G401.6 (cell line): ENCODE results near the gene ETAA1.

ENCODE experiments used
- FAIRE-seq: peaks from 2 replicates; lab custom pipeline; 2012; peaks lifted over from hg19 to GRCh38; lab: Jason Lieb, UNC

ETAA1 gene

DNA sequence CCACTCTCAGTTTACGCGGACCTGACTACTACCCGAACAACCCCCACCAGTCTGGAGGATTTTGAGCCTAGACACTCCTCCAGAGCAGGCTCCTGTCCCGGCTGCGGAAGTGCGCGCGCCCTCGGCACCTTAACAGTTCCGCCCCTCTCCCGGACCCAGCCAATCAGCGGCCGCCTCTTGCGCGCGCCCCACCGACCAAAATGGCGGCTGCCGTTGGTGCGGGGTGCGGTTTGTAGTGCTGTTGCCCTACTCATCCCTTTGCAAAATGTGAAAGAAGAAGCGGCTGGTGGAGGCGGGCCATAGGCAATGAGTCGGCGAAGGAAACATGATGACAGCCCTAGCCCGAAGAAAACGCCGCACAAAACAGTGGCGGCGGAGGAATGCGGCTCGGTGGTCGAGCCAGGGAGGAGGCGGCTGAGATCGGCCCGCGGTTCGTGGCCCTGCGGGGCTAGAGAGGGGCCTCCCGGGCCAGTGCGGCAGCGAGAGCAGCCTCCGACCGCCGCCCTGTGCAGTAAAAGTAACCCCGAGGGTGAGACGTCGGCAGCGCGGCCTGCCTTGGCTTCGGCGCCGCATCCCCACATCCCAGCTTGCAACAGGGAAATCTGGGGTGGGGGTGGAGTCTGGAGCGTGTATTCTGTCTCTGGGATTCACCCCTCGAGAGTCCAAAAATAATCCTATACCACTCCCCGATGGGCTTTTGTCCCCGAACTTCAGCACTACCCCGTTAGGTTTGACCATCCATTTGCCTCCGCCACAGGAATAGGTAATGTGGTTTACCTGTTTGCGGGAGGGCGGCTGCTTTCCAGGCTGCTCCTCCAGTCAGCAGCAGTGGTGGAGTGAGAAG, at the start of gene ETAA1:
Gene ETAA1 (plus strand): TSS at position 191 of the 844 bp plus-strand sequence. CDS start 116 bp downstream, at position 307.
- peak; percentile 95 for FAIRE-seq

DNA sequence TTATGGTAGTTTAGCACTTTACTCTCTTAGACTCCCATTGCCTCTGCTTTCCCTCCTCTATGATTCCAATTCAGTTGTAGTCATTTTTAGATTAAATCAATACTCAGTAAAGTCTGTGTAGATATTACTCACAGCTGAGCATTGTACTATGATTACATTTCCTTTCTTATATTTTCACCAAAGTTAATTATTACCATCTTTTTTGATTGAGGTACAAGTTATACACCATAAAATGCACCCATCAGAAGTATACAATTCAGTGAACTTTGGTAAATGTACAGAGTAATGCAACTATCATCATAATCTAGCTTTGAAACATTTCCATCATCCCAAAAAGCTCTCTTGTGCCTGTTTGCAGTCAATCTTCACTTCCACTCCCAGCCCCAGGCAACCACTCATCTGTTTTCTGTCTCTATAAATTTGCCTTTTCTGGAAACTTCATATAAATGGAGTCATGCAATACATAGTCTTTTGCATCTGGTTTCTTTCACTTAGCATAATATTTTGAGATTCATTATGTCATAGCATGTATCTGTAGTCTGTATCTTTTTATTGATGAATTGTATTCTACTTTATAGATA, 30.2 kb upstream of the ETAA1 start:
- FAIRE-seq, result no peak

DNA sequence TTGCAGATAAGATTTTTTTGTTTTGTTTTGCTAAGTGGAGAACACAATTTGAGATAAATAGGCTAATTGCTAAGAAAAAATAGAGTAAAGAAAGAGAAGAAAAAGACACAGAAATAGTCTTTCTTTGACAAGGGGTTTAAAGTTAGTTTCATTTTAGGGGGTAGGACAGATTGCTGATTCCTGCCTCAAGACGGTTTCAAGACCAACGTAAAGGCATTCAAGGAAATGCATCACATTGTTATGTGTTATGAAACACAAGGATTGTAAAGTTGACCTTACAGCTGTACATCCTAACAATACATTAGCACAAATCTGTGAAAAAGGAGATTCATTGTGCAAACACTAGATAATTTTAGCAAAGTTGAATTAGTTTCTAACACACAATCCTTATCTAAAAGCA, 22.7 kb upstream of the ETAA1 start:
- no peak for FAIRE-seq

DNA sequence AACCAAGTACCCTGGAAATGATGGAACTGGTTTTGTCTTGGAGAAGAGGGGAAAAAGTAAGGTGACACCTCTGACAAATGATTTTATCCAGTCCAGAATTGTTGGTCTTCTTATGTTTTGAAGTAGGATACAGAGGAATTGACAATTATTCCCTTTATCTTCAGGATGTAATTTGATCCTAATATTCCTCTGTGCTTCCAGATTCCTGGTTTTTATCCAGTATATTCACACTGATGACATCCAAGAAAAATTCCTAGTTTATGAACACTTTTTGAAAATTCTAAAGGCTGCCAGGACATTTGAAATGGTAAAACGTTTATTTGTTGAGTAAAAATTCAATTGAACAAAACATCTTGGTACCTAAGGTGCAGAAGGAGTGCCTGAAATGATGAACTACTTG, 22.2 kb upstream of the ETAA1 start:
- no peak for FAIRE-seq

DNA sequence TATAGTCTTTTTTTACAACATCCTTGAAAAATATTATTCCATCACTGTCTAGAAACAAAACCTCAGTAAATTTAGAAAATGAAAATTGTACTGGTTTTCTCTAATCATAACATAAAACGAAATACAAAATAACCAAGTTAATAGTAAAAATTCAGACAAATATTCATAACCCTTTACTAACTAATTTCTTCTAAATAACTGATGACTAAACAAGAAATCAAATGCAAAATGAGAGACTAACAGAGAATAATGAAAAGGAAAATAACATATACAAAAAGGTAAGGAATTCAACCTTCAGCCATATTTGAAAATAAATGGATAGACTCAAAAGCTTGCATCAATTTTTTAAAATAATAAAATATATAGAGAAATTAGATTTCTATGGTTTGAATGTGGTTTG, 18.6 kb upstream of the ETAA1 start:
- peak; percentile 8 for FAIRE-seq

DNA sequence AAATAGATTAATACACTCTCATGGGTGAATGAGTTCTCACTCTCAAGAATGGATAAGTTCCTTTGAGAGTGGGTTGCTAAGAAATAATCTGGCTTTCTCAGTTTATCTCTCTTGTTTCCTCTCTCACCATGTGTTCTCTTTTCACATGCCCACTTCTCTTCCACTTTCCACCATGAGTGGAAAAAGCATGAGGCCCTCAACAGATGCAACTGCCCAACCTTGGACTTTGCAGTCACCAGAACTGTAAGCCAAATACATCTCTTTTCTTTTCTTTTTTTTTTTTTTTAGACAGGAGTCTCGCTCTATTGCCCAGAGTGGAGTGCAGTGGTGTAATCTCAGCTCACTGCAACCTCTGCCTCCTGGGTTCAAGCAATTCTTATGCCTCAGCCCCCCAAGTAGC, 18.1 kb upstream of the ETAA1 start:
- FAIRE-seq, result no peak

DNA sequence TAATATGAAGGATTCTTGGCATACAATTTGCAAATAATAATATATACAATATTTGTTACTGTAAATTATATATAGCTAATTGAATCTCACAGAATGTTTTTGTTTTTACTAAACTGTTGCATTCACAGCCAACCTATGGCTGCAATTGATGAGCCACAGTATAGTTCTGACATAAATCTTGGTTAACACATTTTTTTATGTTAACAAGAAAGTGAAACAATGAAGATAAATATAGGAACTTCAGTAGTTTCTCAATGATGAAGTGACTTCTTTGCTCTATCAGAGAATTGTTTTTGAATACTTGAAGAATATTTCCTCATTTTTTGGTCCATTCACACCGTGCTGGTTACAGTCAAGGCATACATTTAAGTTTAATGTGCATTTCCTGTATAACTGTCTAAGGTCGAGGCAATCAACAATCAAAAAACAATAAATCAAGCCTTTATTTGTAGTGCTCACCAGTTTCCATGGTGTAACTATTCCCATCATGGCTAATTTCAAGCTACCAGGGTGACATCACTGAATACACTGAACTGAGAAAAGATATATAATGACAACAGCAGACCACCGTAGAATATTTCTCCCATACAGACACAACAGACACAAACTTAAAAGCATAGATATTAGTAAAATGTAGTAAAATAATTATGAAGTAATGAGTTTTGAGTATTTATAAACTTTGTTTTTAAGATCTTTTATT, 12.9 kb upstream of the ETAA1 start:
- no peak for FAIRE-seq

DNA sequence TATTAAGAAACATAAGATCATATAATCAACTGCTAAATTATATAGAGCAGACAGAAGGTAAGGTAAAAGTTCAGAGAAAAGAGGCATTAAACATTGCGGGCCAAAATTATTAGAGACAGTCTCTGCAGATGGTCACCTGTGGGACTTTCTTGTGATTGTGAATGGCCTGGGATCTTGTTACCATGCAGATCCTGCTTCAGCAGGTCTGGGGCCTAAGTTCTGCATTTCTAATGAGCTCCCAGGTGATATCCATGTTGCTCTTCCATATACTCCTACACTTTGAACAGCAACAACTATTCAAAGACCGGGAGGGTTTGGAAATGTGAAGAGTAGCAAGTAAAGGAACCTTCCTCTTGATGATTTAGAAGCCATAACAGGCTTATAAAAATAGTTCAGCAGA, 8.5 kb upstream of the ETAA1 start:
- no peak for FAIRE-seq

DNA sequence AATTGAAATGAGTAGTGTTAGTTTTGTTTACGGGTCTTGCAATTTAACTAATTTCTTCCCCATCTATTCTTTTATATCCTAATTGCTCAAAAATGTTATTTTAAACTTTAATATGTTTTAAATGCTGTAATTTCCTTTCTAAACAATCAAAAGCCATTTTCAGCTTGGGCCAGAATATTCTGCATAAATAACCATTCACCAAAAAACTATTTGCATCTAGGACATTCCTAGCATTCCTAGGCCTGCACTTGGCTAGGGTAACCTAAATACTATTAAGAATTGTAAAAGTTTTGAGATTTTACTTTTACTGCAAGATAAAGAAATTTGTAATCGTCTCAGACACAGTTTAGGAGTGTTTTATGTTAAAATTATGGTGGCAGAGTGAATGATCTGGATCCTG, 7.8 kb upstream of the ETAA1 start:
- no peak for FAIRE-seq

DNA sequence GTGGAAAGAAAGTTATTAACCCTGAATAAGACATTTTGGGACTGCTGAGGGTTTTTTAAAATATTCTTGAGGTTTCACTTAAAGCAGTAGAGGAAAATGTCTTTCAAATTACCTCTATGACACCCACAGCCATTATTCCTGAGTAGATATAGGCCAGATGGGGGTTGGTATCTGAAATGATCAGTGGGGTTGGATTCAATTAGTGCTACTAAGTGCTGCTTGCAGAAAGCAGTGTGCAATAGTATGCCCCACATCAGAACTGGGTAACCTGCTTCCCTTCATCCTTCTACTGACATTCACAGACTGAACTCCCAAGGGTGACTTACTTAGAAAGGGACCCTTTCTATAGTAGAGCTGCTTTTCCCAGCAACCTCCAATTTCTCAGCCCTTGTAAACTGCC, 7.3 kb upstream of the ETAA1 start:
- no peak for FAIRE-seq

DNA sequence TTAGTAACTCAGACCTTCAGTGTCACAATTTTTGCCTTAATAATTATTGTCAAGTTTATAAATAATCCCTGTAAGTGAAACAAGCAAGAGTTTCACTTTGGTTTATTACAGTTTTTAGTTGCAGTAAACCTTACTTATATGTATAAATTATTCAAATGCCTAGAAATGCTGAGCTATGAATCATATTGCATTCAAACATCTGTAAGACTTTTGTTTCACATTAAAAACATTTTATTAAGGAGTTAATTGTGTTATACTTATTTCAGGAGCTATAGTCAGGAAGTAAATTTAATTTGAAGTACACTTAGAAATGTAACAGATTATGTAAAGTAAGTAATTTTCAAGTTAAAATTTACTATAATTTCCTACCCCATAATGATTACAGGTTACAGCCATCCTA, 3.9 kb upstream of the ETAA1 start:
- no peak for FAIRE-seq

DNA sequence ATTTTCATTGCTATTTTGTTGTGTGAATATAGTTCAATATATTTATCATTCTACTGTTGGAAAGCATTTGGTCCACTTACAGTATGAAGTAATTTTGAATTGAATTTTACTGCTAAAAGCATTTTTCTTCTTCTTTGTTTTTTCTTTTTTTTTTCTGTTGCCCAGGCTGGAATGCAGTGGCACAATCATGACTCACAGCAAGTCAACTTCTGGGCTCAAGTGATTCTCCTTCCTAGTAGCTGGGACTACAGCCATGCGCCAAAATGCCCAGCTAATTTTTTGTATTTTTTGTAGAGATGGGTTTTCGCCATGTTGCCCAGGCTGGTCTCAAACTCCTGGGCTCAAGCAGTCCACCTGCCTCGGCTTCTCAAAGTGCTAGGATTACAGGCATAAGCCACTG, 2.4 kb upstream of the ETAA1 start:
- FAIRE-seq, result no peak

DNA sequence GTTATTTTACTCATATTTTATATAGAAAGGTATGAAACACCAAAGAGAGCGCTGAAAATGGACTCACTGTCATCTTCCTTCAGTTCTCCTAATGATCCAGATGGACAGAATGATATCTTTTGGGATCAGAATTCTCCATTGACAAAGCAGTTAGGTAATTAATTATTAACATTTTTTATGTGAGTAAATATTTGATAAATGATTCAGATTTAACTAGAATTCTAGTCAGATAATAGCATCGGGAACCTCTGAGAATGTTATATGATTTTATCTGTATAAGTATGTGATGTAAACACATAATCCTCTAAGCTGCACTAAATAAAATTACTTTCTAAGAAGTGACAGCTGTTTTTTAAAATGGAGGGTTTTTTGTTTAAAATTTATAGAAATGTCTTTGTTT, 2.0 kb downstream of the ETAA1 start:
- FAIRE-seq, result no peak

DNA sequence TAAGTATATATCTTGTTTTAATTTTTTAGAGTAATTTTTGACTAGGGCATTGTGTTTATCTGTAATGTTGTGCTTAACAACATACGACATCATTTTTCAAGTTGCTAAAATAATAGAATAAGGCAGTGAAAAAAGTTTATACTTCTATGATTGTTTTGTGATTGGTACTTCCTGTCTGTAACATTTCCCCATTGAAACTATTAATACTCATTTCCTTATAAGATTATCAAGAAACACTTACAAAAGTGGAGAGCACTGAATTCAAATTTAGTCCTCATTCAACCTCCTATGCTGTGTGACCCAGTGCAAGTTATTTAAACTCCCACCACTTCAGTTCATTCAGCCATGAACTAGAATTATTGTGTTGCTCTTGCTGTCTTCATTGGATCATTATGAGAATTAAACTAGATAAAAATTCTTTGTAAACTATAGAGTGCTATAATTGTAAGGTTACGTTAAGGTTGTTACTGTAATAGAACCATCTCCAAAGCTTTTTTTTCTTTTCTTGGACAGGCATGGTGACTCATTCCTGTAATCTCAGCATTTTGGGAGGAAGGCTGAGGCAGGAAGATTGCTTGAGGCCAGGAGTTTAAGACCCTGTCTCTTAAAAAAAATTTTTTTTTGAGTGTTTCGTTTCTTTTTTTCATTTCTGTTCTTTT, 2.8 kb downstream of the ETAA1 start:
- peak; percentile 75 for FAIRE-seq

DNA sequence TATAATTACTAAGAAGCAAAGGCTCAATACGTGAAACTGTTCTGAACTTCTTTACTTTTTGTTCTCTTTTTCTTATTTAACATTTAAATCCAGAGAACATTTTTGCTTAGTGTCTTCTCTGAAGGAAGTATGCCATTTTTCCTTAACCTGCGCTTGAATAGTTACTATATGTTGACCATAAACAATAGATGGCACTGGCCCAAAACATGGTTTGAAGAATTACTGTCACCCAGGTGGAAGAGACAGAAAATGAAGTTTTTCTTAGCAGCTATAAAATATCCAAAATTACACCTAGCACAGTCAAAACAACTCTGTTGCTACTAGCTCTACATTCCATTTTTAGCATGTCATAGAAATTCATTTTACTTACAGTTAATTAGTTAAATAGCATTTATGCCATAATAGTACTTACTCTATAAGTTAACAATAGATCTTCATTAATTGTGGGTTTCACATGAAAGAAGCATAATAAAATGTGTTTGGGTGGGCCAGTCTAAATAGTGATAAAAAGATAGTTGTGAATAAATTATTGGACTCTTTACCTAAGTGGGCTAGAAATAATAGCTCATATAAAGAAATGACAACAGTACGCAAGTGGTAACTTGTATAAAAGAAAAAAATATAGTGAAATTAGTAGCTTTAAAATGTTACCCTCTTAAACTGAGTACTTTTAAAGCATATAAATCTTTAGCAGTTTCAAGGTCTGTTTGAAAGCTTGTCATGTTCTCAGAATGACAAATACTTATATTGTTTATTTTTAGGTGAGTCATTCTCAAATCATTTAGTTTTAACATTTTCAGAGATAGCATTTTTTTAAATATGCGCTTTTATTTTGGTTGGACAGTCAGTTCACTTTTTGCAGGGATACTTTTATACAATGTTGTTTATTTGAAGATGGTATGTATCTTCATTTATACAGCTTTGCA, 3.7 kb downstream of the ETAA1 start:
- no peak for FAIRE-seq

DNA sequence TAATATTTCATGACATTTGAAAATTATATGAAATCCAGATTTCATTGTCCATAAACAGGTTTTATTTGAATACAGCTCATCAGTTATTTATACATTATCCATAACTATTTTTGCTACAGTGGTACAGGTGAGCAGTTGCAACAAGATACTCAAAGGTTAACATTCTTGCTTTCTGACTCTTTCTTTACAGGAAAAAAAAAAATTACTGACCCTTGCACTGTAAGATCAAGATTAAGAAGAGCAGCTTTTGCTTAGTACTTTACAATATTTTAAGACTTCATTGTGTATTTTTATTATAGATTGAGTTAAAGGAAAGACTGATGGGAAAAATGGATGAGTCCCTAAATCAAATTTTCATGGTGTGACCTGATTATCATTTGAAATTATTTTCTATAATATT, 11.2 kb downstream of the ETAA1 start:
- FAIRE-seq, result no peak

DNA sequence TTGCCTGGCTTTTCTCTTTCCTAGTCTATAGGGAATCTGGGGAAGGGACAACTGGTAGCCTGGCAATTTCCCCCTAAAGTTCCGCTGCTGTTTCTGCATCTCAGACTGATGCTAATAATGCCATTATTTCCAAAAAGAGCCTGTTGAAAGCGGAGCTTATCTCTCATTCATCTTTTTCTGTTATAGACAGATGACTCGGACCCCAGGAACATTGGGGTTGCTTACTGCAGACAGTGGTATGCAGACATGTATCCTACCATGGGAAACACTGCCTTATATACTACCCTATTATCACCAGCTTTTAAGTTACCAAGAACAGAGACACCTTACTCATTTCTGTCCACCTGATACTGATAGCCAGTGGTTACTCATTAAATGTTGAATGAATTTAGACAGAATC, 15.3 kb downstream of the ETAA1 start:
- FAIRE-seq, result no peak

DNA sequence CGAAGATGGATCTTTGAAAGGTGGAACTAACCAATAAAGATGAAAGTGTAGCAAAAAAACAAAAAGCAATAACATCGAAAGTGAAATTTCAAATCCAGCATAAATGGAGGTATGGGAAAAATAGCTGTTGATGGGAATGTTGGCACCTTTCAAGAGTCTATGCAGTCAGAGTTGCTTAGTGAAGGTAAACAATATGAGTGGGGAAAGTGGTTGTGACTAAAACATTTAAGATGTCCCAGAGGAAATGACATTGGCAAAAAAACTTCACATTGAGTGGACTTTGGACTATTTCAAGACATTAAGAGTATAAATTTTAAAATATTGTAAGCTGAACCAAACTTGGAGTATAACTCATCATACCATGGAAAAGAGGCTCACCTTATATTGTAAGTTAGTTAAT, 17.7 kb downstream of the ETAA1 start:
- FAIRE-seq, result no peak

DNA sequence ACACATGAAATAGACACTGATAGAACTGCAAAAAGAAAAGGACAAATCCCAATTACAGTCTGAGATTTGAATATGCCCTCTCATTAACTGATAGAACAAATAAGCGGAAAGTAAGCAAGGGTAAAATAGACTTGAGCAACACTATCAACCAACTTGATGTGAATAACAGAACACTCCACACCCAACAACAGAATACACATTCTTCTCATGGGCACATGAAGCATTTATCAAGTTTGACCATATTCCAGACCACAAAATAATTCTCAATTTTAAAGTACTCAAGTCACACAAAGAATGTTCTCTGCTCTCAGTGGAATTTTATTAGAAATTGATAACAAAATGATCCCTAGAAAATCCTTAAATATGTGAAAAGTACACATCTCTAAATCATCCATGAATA, 19.0 kb downstream of the ETAA1 start:
- no peak for FAIRE-seq

DNA sequence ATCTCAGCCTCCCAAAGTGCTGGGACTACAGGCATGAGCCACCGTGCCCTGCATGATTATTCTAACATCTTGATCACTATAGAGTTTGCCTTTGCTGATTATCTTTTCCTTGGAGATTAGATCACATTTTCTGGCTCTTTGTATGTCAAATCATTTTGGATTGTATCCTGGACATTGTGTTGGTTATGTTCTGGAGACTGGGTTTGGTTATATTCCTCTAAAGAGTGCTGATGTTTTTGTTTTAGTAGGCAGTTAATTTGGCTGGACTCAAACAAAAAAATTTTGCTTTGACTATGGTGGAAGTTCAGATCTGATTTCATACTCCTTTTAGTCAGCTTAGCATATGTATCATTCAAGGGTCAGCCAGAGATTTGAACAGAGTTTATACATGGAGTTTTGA, 26.4 kb downstream of the ETAA1 start:
- FAIRE-seq, result no peak

DNA sequence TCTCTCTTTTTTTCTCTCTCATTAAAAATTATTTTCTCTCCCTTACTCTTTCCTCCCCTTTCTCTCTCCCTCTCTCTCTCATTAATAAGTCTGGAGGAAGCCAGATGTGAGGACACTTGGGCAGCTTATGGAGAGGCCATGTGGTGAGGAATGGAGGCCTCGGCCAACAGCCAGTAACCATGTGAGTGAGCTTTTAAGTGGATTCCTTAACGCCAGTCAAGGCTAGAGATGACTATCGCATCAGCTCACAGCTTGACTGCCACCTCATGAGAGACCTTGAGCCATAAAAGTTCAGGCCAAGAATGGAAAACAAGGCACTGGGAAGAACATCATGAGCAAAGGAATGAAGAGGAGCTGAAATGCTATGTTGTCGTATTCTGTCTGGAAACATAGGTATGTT, 39.1 kb downstream of the ETAA1 start:
- FAIRE-seq, result no peak

DNA sequence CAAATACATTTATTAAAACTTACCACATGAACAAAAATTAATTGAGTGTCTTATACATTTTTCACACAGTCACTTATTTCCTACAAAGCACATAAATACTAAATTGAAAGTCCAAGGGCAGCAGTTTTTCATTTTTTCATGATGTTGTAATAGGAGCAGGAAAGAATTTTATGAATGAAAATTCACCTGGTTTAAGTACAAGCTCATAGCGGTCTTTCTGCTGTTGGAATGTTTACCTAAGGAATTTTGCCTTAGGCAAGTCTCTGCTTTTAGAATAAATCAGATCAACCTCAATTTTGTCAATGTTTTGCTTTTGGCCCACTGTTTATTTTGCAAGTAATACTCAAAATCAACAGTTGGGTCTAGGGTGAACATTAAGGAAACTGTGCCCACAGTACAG, 40.0 kb downstream of the ETAA1 start:
- FAIRE-seq, result no peak
